Adrenal gland (tissue), 5 donors: ENCODE results near the gene IFNAR1.

Source experiments
- POLR2A ChIP-seq, 2 donors: fragments of 450-650 bp; IDR thresholded peaks; one replicate each; pipeline ENCODE4 v1.6.1; 2017; ENCODE audit warnings: antibody characterized with exemption in 2 of 2, mild to moderate bottlenecking in 2 of 2, moderate library complexity in 1 of 2
- TF ChIP-seq, protein P1 (sequence below), 6 experiments: fragments of 450-650 bp in 4 of 6; fragments of 200-600 bp in 2 of 6; sonication (generic) in 1 of 6; IDR thresholded peaks; 1 replicate in 5 of 6; 2 replicates in 1 of 6; pipeline versions ENCODE4 v1.5.1 to v1.8.0; 2016 to 2021; ENCODE audit warnings: antibody characterized with exemption in 6 of 6, mild to moderate bottlenecking in 2 of 6, moderate library complexity in 1 of 6
- donor health status: DM: no; HTN: no; CAD: no.

DNA sequence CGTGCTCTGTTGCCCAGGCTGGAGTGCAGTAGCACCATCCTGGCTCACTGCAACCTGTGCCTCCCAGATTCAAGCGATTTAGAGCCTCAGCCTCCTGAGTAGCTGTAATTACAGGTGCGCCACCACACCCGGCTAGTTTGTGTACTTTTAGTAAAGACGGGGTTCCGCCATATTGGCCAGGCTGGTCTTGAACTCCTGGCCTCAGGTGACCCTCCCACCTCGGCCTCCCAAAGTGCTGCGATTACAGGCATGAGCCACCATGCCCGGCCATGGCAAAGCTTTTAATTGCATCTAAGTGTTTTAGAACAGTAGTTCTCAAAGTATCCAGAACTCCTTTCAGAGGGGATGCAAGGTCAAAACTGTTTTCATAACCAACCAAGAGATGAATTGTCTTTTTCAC, 53.3 kb downstream of the IFNAR1 start:
- no peak for TF ChIP-seq POLR2A (IDR thresholded peaks at IDR 0.05)
- TF ChIP-seq, protein P1, sequence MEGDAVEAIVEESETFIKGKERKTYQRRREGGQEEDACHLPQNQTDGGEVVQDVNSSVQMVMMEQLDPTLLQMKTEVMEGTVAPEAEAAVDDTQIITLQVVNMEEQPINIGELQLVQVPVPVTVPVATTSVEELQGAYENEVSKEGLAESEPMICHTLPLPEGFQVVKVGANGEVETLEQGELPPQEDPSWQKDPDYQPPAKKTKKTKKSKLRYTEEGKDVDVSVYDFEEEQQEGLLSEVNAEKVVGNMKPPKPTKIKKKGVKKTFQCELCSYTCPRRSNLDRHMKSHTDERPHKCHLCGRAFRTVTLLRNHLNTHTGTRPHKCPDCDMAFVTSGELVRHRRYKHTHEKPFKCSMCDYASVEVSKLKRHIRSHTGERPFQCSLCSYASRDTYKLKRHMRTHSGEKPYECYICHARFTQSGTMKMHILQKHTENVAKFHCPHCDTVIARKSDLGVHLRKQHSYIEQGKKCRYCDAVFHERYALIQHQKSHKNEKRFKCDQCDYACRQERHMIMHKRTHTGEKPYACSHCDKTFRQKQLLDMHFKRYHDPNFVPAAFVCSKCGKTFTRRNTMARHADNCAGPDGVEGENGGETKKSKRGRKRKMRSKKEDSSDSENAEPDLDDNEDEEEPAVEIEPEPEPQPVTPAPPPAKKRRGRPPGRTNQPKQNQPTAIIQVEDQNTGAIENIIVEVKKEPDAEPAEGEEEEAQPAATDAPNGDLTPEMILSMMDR (IDR thresholded peaks at IDR 0.05) = no peak
